Measurements from ENCODE around the gene VNN1. TPM values are rescaled to one million over a fixed set of nuclear protein-coding genes. Genes with fewer than 3 reads are reported as not detected.

VNN1 gene
- not detected for total RNA-seq

- ATAC-seq (replicated peaks in 1 of 2): no peak
- H3K36me3 Mint-ChIP-seq (ENCODE audit: insufficient read depth in 2 of 2): no peaks in the 10 kb centered on the region
- no peak for DNase-seq
- peaks cover 25% of the 10 kb centered on the region for H3K27me3 Mint-ChIP-seq (ENCODE audit: low read depth)
- no peaks in the 10 kb centered on the region for H3K9me3 Mint-ChIP-seq
- no peaks in the 10 kb centered on the region for H3K4me1 Mint-ChIP-seq (ENCODE audit: low read depth)
- no peak within 1 kb of the TSS for H3K27ac Mint-ChIP-seq
- no peak within 1 kb of the TSS for H3K4me3 Mint-ChIP-seq
These were observed at the start of gene VNN1 for GRCh38 chr6:132713352-132714134. TSS of gene VNN1 (minus strand) at chr6:132714055. CDS start at chr6:132714035, 20 bp downstream.

- Mint-ChIP-seq H3K27me3 (ENCODE audit: low read depth) (no peaks in the 10 kb centered on the region), H3K4me3 (peak overlapping the region; percentile 75 to 79), H3K36me3 (ENCODE audit: insufficient read depth in 2 of 2) (no peaks in the 10 kb centered on the region), H3K9me3 (no peaks in the 10 kb centered on the region), H3K4me1 (ENCODE audit: low read depth) (peaks cover 42% of the 10 kb centered on the region), H3K27ac (peak overlapping the region; percentile 81)
- DNase-seq (peak; percentile 54 to 64), ATAC-seq (replicated peaks in 1 of 2) (peak; percentile 90 to 97)
These were observed 49.4 kb upstream of the VNN1 start for GRCh38 chr6:132763269-132763668.

GRCh38 chr6:132760256-132760655 is 46.4 kb upstream of the VNN1 start:
- H3K4me3 Mint-ChIP-seq: peak overlapping the region in 1 of 2 donors; percentile 50
- DNase-seq: no peak
- no peaks in the 10 kb centered on the region for H3K9me3 Mint-ChIP-seq
- no peaks in the 10 kb centered on the region for H3K27me3 Mint-ChIP-seq (ENCODE audit: low read depth)
- ATAC-seq (replicated peaks in 1 of 2): no peak
- peaks cover 2 to 3% of the 10 kb centered on the region in 2 donors for H3K36me3 Mint-ChIP-seq (ENCODE audit: insufficient read depth in 2 of 2)
- no peak overlapping the region for H3K27ac Mint-ChIP-seq
- peaks cover 42% of the 10 kb centered on the region for H3K4me1 Mint-ChIP-seq (ENCODE audit: low read depth)

GRCh38 chr6:132758689-132759088 is 44.8 kb upstream of the VNN1 start:
- Mint-ChIP-seq H3K9me3 (no peaks in the 10 kb centered on the region), H3K27me3 (ENCODE audit: low read depth) (no peaks in the 10 kb centered on the region), H3K4me1 (ENCODE audit: low read depth) (peaks cover 31% of the 10 kb centered on the region), H3K36me3 (ENCODE audit: insufficient read depth in 2 of 2) (peaks cover 2 to 3% of the 10 kb centered on the region in 2 donors), H3K4me3 (no peak overlapping the region), H3K27ac (no peak overlapping the region)
- DNase-seq (no peak), ATAC-seq (replicated peaks in 1 of 2) (no peak)

GRCh38 chr6:132752255-132752654 is 38.4 kb upstream of the VNN1 start:
- H3K4me3 Mint-ChIP-seq: no peak overlapping the region
- ATAC-seq (replicated peaks in 1 of 2) (no peak), DNase-seq (no peak)
- no peaks in the 10 kb centered on the region for H3K27me3 Mint-ChIP-seq (ENCODE audit: low read depth)
- peaks cover 0 to 3% of the 10 kb centered on the region in 2 donors for H3K9me3 Mint-ChIP-seq
- peaks cover 10 to 11% of the 10 kb centered on the region in 2 donors for H3K36me3 Mint-ChIP-seq (ENCODE audit: insufficient read depth in 2 of 2)
- peaks cover 37% of the 10 kb centered on the region for H3K4me1 Mint-ChIP-seq (ENCODE audit: low read depth)
- H3K27ac Mint-ChIP-seq: no peak overlapping the region

- DNase-seq (no peak), ATAC-seq (replicated peaks in 1 of 2) (no peak)
- Mint-ChIP-seq H3K4me3 (no peak overlapping the region), H3K27me3 (ENCODE audit: low read depth) (no peaks in the 10 kb centered on the region), H3K9me3 (peaks cover 0 to 3% of the 10 kb centered on the region in 2 donors), H3K36me3 (ENCODE audit: insufficient read depth in 2 of 2) (peaks cover 10 to 11% of the 10 kb centered on the region in 2 donors), H3K4me1 (ENCODE audit: low read depth) (peaks cover 37% of the 10 kb centered on the region), H3K27ac (no peak overlapping the region)
These were observed 38.0 kb upstream of the VNN1 start for GRCh38 chr6:132751828-132752227.

- no peak for ATAC-seq (replicated peaks in 1 of 2)
- H3K36me3 Mint-ChIP-seq (ENCODE audit: insufficient read depth in 2 of 2): peaks cover 10 to 11% of the 10 kb centered on the region in 2 donors
- H3K27me3 Mint-ChIP-seq (ENCODE audit: low read depth): no peaks in the 10 kb centered on the region
- peaks cover 37% of the 10 kb centered on the region for H3K4me1 Mint-ChIP-seq (ENCODE audit: low read depth)
- peaks cover 0 to 3% of the 10 kb centered on the region in 2 donors for H3K9me3 Mint-ChIP-seq
- no peak for DNase-seq
- H3K4me3 Mint-ChIP-seq: peak overlapping the region in 1 of 2 donors; percentile 61
- peak overlapping the region; percentile 69 for H3K27ac Mint-ChIP-seq
These were observed 37.5 kb upstream of the VNN1 start for GRCh38 chr6:132751306-132751705.

GRCh38 chr6:132750455-132751248 is 36.8 kb upstream of the VNN1 start:
- DNase-seq (no peak), ATAC-seq (replicated peaks in 1 of 2) (no peak)
- Mint-ChIP-seq H3K4me1 (ENCODE audit: low read depth) (peaks cover 37% of the 10 kb centered on the region), H3K27ac (peak overlapping the region; percentile 69), H3K4me3 (peak overlapping the region in 1 of 2 donors; percentile 61), H3K27me3 (ENCODE audit: low read depth) (no peaks in the 10 kb centered on the region), H3K36me3 (ENCODE audit: insufficient read depth in 2 of 2) (peaks cover 9 to 12% of the 10 kb centered on the region in 2 donors), H3K9me3 (peaks cover 0 to 3% of the 10 kb centered on the region in 2 donors)

GRCh38 chr6:132749111-132749510 is 35.3 kb upstream of the VNN1 start:
- H3K36me3 Mint-ChIP-seq (ENCODE audit: insufficient read depth in 2 of 2): peaks cover 16 to 17% of the 10 kb centered on the region in 2 donors
- peak overlapping the region; percentile 82 for H3K27ac Mint-ChIP-seq
- H3K4me1 Mint-ChIP-seq (ENCODE audit: low read depth): peaks cover 42% of the 10 kb centered on the region
- no peaks in the 10 kb centered on the region for H3K27me3 Mint-ChIP-seq (ENCODE audit: low read depth)
- H3K4me3 Mint-ChIP-seq: peak overlapping the region; percentile 9 to 30
- DNase-seq (peak; percentile 16 to 47), ATAC-seq (replicated peaks in 1 of 2) (peak; percentile 76 to 79)
- peaks cover 0 to 7% of the 10 kb centered on the region in 2 donors for H3K9me3 Mint-ChIP-seq

GRCh38 chr6:132748446-132748845 is 34.6 kb upstream of the VNN1 start:
- H3K27ac Mint-ChIP-seq: peak overlapping the region; percentile 51
- no peak for DNase-seq
- peaks cover 17 to 18% of the 10 kb centered on the region in 2 donors for H3K36me3 Mint-ChIP-seq (ENCODE audit: insufficient read depth in 2 of 2)
- no peak for ATAC-seq (replicated peaks in 1 of 2)
- H3K4me3 Mint-ChIP-seq: no peak overlapping the region
- H3K4me1 Mint-ChIP-seq (ENCODE audit: low read depth): peaks cover 42% of the 10 kb centered on the region
- peaks cover 0 to 7% of the 10 kb centered on the region in 2 donors for H3K9me3 Mint-ChIP-seq
- H3K27me3 Mint-ChIP-seq (ENCODE audit: low read depth): no peaks in the 10 kb centered on the region

GRCh38 chr6:132746048-132746447 is 32.2 kb upstream of the VNN1 start:
- DNase-seq: no peak
- Mint-ChIP-seq H3K36me3 (ENCODE audit: insufficient read depth in 2 of 2) (peaks cover 22% of the 10 kb centered on the region in 2 donors), H3K4me1 (ENCODE audit: low read depth) (peaks cover 26% of the 10 kb centered on the region), H3K4me3 (no peak overlapping the region), H3K27ac (no peak overlapping the region), H3K9me3 (peaks cover 3 to 7% of the 10 kb centered on the region in 2 donors), H3K27me3 (ENCODE audit: low read depth) (no peaks in the 10 kb centered on the region)
- peak; percentile 65 to 69 for ATAC-seq (replicated peaks in 1 of 2)

GRCh38 chr6:132742495-132742894 is 28.6 kb upstream of the VNN1 start:
- Mint-ChIP-seq H3K27me3 (ENCODE audit: low read depth) (peaks cover 9% of the 10 kb centered on the region), H3K9me3 (peaks cover 13 to 14% of the 10 kb centered on the region in 2 donors), H3K36me3 (ENCODE audit: insufficient read depth in 2 of 2) (peaks cover 24 to 30% of the 10 kb centered on the region in 2 donors), H3K4me1 (ENCODE audit: low read depth) (peaks cover 6% of the 10 kb centered on the region), H3K27ac (no peak overlapping the region), H3K4me3 (no peak overlapping the region)
- no peak for ATAC-seq (replicated peaks in 1 of 2)
- DNase-seq: no peak

GRCh38 chr6:132741281-132741680 is 27.4 kb upstream of the VNN1 start:
- Mint-ChIP-seq H3K4me1 (ENCODE audit: low read depth) (peaks cover 18% of the 10 kb centered on the region), H3K9me3 (peaks cover 13 to 14% of the 10 kb centered on the region in 2 donors), H3K4me3 (no peak overlapping the region), H3K27me3 (ENCODE audit: low read depth) (peaks cover 9% of the 10 kb centered on the region), H3K36me3 (ENCODE audit: insufficient read depth in 2 of 2) (peaks cover 24 to 30% of the 10 kb centered on the region in 2 donors), H3K27ac (no peak overlapping the region)
- DNase-seq: no peak
- no peak for ATAC-seq (replicated peaks in 1 of 2)

All from activated T-cell treated with anti-CD3 and anti-CD28 coated beads, Interleukin-2, amount 50 U/mL, for 72 hours (primary cell).